PC-9 (cell line): ENCODE results near the gene ING5. TPM values are rescaled to one million over a fixed set of nuclear protein-coding genes. Genes with fewer than 3 reads are reported as not detected.

ENCODE experiments used
- BruUV-seq: library from RNA; stranded (reverse); fragments of 400-500 nt; replicated peaks from 2 replicates; lab custom pipeline; 2021; lab: Mats Ljungman, UMichigan
- CTCF ChIA-PET: fragments of 300-600 bp; sonication (Branson Sonifier 250); formaldehyde crosslinking; loops from one replicate; lab custom pipeline; 2022; ENCODE audit warnings: antibody characterized with exemption; lab: Charles Lee
- POLR2A ChIA-PET: fragments of 300-600 bp; sonication (Branson Sonifier 250); formaldehyde crosslinking; loops from one replicate; lab custom pipeline; 2022; ENCODE audit warnings: antibody characterized with exemption; ENCODE audit not compliant: unreplicated experiment; lab: Charles Lee
- DNase-seq, 2 experiments: peaks; one replicate each; pipeline versions ENCODE4 v3.0.0 to v3.0.0-alpha.2; 2015 to 2022; ENCODE audit warnings: mixed read lengths in 1 of 2
- H2AFZ ChIP-seq: fragments of 200-600 bp; sonication (generic); 2 replicates; pipeline ENCODE4 v1.8.1; 2017; ENCODE audit warnings: antibody characterized with exemption
- H3F3A ChIP-seq: fragments of 200-600 bp; sonication (generic); 2 replicates; pipeline ENCODE4 v1.8.1; 2017; ENCODE audit warnings: antibody characterized with exemption, mild to moderate bottlenecking, low read depth; ENCODE audit not compliant: insufficient read depth
- H3K27ac ChIP-seq: fragments of 200-600 bp; sonication (generic); 2 replicates; pipeline ENCODE4 v1.6.1; 2016; ENCODE audit warnings: mixed run types
- H3K27me3 ChIP-seq: fragments of 200-600 bp; sonication (generic); 2 replicates; pipeline ENCODE4 v1.6.1; 2016; ENCODE audit warnings: low read depth, mixed run types; ENCODE audit not compliant: insufficient read depth
- H3K36me3 ChIP-seq: fragments of 200-600 bp; sonication (generic); 2 replicates; pipeline ENCODE4 v1.6.1; 2016; ENCODE audit warnings: low read depth, mixed run types
- H3K4me1 ChIP-seq: fragments of 200-600 bp; sonication (generic); replicated peaks from 2 replicates; pipeline ENCODE4 v1.6.1; 2016; ENCODE audit warnings: mixed run types; ENCODE audit not compliant: insufficient read depth
- H3K4me2 ChIP-seq: fragments of 200-600 bp; sonication (generic); 2 replicates; pipeline ENCODE4 v1.6.1; 2017; ENCODE audit warnings: mixed run types
- H3K4me3 ChIP-seq: fragments of 200-600 bp; sonication (generic); 2 replicates; pipeline ENCODE4 v1.6.1; 2016; ENCODE audit warnings: mixed run types
- H3K79me2 ChIP-seq: fragments of 200-600 bp; sonication (generic); 2 replicates; pipeline ENCODE4 v1.6.1; 2017; ENCODE audit warnings: low read depth, mixed run types
- H3K9me2 ChIP-seq: fragments of 200-600 bp; sonication (generic); 2 replicates; pipeline ENCODE4 v1.8.1; 2017; ENCODE audit warnings: mild to moderate bottlenecking; ENCODE audit not compliant: insufficient read depth
- H3K9me3 ChIP-seq: fragments of 200-600 bp; sonication (generic); 2 replicates; pipeline ENCODE4 v1.8.1; 2016; ENCODE audit warnings: low read depth; ENCODE audit not compliant: insufficient read depth
- H4K20me1 ChIP-seq: fragments of 200-600 bp; sonication (generic); 2 replicates; pipeline ENCODE4 v1.8.1; 2017; ENCODE audit not compliant: insufficient read depth
- EZH2 ChIP-seq: fragments of 200-600 bp; sonication (generic); IDR thresholded peaks from 2 replicates; pipeline ENCODE4 v1.8.0; 2017; ENCODE audit warnings: antibody characterized with exemption, low read depth
- intact Hi-C: fragments of 100-400 bp; cut with micrococcal nuclease; formaldehyde crosslinking; loops from one replicate; pipeline ENCODE4 v1.10.0; 2022; ENCODE audit not compliant: unreplicated experiment
- total RNA-seq: library from RNA; stranded (reverse); gene quantifications from 2 replicates; pipeline ENCODE4 v1.2.3, GENCODE V29; 2021
- TF ChIP-seq, protein P1 (sequence below): fragments of 200-600 bp; sonication (generic); conservative IDR thresholded peaks from 2 replicates; pipeline ENCODE4 v1.6.1; 2017; ENCODE audit warnings: mixed run types, antibody characterized with exemption, mild to moderate bottlenecking, moderate library complexity

ING5 gene
- total RNA-seq, 1 experiment from 2014 or later = 79.7 TPM

DNA sequence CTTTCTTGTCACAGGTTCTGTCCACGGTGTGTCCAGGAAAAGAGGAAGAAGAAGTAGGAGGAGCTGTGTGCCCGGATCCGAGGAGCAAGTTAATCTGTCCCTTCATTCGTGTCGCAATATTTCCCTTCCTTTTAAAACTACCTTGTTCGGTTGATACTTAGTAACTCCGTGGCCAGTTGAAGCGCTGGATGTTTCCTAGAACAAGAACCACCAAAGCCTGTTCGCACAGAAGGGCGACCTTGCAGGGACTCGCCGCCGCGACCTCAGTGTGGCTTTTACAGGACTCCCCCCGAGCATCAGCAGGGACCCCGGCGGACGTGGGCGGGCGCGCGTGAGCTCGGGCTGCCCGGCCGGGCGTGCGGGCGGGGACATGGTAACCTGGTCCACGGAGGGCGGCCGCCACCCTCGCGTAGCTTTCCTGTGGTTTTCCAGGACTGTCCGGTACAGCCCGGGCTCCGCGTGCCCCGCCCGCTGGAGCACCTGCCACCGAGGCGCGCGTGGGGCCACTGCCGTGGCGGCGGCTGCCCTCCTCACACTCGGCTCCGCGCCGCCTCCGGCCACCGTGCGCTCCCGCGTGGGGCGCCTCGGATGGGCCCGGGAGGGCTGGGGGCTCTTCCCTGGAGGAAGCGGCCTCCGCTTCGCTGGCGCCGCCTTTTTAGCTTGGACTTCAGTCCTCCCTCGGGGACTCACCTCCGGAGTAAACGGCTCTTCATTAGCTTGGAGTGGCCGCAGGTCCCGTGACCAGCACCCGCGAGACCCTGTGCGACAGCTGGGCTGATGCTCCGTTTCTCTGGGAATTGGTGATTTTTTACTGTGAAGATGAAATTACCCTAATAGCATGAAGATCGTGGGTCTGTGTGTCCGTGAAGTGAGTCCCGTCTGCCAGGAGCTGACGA, 23.4 kb downstream of the ING5 start:
- Histone ChIP-seq H4K20me1 (peaks cover 5% of the 10 kb centered on the region; the same call in 1 of the 2 replicates), H3K27me3 (no peaks in the 10 kb centered on the region), H3K9me3 (no peaks in the 10 kb centered on the region), H3K4me2 (no peak overlapping the region), H3K36me3 (0 out of 2 replicates have a peak, but pooled peaks cover 8% of the 10 kb centered on the region), H3K4me3 (no peak overlapping the region), H3K9me2 (no peaks in the 10 kb centered on the region), H3F3A (no peaks in the 10 kb centered on the region; the same call in 1 of the 2 replicates), H3K79me2 (no peaks in the 10 kb centered on the region), H2AFZ (no peak overlapping the region), H3K4me1 (no peaks in the 10 kb centered on the region), H3K27ac (no peak overlapping the region)
- ChIA-PET CTCF (interaction anchor here (0.6 kb wide), 1 partner anchor 37 kb away, joined by 3 read pairs; no protein-coding TSS in a partner anchor), POLR2A (no interaction called here)
- intact Hi-C loops = no loop called here
- no TSS peak for BruUV-seq
- DNase-seq = no peak
- TF ChIP-seq, protein P1, sequence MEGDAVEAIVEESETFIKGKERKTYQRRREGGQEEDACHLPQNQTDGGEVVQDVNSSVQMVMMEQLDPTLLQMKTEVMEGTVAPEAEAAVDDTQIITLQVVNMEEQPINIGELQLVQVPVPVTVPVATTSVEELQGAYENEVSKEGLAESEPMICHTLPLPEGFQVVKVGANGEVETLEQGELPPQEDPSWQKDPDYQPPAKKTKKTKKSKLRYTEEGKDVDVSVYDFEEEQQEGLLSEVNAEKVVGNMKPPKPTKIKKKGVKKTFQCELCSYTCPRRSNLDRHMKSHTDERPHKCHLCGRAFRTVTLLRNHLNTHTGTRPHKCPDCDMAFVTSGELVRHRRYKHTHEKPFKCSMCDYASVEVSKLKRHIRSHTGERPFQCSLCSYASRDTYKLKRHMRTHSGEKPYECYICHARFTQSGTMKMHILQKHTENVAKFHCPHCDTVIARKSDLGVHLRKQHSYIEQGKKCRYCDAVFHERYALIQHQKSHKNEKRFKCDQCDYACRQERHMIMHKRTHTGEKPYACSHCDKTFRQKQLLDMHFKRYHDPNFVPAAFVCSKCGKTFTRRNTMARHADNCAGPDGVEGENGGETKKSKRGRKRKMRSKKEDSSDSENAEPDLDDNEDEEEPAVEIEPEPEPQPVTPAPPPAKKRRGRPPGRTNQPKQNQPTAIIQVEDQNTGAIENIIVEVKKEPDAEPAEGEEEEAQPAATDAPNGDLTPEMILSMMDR = no peak
- no peak for TF ChIP-seq EZH2

DNA sequence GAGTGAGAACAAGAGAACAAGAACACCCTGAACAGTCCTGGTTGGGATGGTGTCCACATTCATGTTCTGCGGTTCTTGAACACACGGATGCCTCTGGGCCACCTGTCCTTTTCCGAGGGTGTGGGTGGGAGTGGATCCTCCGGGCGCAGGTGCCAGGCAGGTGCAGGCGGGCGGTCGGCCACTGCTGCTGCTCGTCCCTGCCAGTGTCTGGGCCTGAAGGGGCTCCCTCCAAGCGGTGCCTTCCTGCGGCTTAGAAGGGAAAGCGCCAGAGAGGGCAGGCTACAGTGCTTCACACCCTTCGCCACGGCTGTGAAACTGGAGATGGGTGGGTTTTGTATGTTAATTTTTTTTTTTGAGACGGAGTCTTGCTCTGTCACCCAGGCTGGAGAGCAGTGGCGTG, 24.6 kb downstream of the ING5 start:
- Histone ChIP-seq H3K27ac (no peak overlapping the region), H3K4me3 (no peak overlapping the region), H3K9me3 (no peaks in the 10 kb centered on the region), H3K27me3 (no peaks in the 10 kb centered on the region), H3K9me2 (no peaks in the 10 kb centered on the region), H3K79me2 (no peaks in the 10 kb centered on the region), H2AFZ (no peak overlapping the region), H3K4me1 (no peaks in the 10 kb centered on the region), H3K4me2 (no peak overlapping the region), H3F3A (peaks cover 3% of the 10 kb centered on the region; the same call in 1 of the 2 replicates), H3K36me3 (0 out of 2 replicates have a peak, but pooled peaks cover 8% of the 10 kb centered on the region), H4K20me1 (no peaks in the 10 kb centered on the region; the same call in 1 of the 2 replicates)
- BruUV-seq = no TSS peak
- ChIA-PET CTCF (no interaction called here), POLR2A (no interaction called here)
- intact Hi-C loops = no loop called here
- DNase-seq = no peak
- TF ChIP-seq, protein P1 = no peak
- TF ChIP-seq EZH2 = no peak

DNA sequence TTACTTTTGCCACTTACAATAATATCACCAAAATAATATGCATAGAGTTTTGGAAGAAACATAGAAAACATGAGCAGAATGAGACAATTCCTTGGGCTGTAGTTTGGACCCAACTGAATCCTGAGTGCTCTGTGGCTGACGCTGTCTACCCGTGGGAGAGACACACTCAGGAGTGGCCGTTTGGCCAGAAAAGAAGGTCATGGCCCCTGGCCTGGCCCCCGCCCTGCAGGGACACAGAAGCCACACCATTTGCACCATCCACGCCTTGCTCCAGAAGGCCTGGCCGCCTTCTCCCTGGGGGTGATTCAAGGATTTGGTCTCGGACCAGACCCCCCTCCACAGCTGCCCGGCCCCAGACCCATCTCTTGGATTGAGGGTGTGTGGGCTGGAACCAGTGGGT, 26.2 kb downstream of the ING5 start:
- peaks cover 3% of the 10 kb centered on the region for H3K4me1 ChIP-seq
- H3F3A ChIP-seq = peaks cover 7% of the 10 kb centered on the region
- H3K4me2 ChIP-seq = no peak overlapping the region
- no peak overlapping the region for H3K4me3 ChIP-seq
- no peak for TF ChIP-seq EZH2
- TF ChIP-seq, protein P1 = no peak
- no peaks in the 10 kb centered on the region for H3K9me3 ChIP-seq
- no TSS peak for BruUV-seq
- intact Hi-C loops = no loop called here
- no peak overlapping the region for H3K27ac ChIP-seq
- no peaks in the 10 kb centered on the region for H3K79me2 ChIP-seq
- CTCF ChIA-PET = no interaction called here
- DNase-seq = no peak
- no peak overlapping the region for H2AFZ ChIP-seq
- POLR2A ChIA-PET = no interaction called here
- H4K20me1 ChIP-seq = no peaks in the 10 kb centered on the region; the same call in 1 of the 2 replicates
- H3K9me2 ChIP-seq = no peaks in the 10 kb centered on the region
- no peaks in the 10 kb centered on the region for H3K27me3 ChIP-seq
- 0 out of 2 replicates have a peak, but pooled peaks cover 5% of the 10 kb centered on the region for H3K36me3 ChIP-seq
